ENCODE data around the gene MED16. TPM values are rescaled to one million over a fixed set of nuclear protein-coding genes. Genes with fewer than 3 reads are reported as not detected.

MED16 gene
- total and polyA plus RNA-seq, 2 of the 13 experiments (the other 11 are each of a cell fraction or from before 2014, with no cell fraction given): 13.3 to 14.8 TPM

- 0 out of 2 replicates have a peak, but pooled peaks have one; percentile 6 for TF ChIP-seq ARID5B (CRISPR knock-in tag; IDR thresholded peaks at IDR 0.05)
- 0 out of 2 replicates have a peak, but pooled peaks have one; percentile 47 for TF ChIP-seq ZNF350 (CRISPR knock-in tag; IDR thresholded peaks at IDR 0.05; ENCODE audit: borderline replicate concordance, low read depth)
- TF ChIP-seq ZSCAN29 (CRISPR knock-in tag; conservative IDR thresholded peaks at IDR 0.05): 0 out of 2 replicates have a peak, but pooled peaks have one; percentile 6
- TF ChIP-seq MTA1 (CRISPR knock-in tag; IDR thresholded peaks at IDR 0.05; ENCODE audit: borderline replicate concordance): no peak; the same call in 1 of the 2 replicates
- TF ChIP-seq KLF12 (CRISPR knock-in tag; IDR thresholded peaks at IDR 0.05; ENCODE audit: borderline replicate concordance): no peak
- peak; percentile 82; the same call in 1 of the 2 replicates for TF ChIP-seq KAT7 (CRISPR knock-in tag; IDR thresholded peaks at IDR 0.05; ENCODE audit: borderline replicate concordance)
- peak; percentile 100 for TF ChIP-seq ZNF629 (CRISPR knock-in tag; conservative IDR thresholded peaks at IDR 0.05)
- no peak for TF ChIP-seq LRRFIP1 (CRISPR knock-in tag; conservative IDR thresholded peaks at IDR 0.05)
- TF ChIP-seq ZBTB42 (CRISPR knock-in tag; IDR thresholded peaks at IDR 0.05): peak; percentile 83
- peak; percentile 83; the same call in 1 of the 2 replicates for TF ChIP-seq KDM5B (CRISPR knock-in tag; IDR thresholded peaks at IDR 0.05; ENCODE audit: borderline replicate concordance)
- 0 out of 2 replicates have a peak, but pooled peaks have one; percentile 11 for TF ChIP-seq ZBTB38 (CRISPR knock-in tag; IDR thresholded peaks at IDR 0.05)
- TF ChIP-seq ZSCAN25 (CRISPR knock-in tag; IDR thresholded peaks at IDR 0.05): peak; percentile 16; the same call in 1 of the 2 replicates
- no peak for TF ChIP-seq HNF1A (IDR thresholded peaks at IDR 0.05; ENCODE audit: low read depth)
- TF ChIP-seq HNF1A (CRISPR knock-in tag; IDR thresholded peaks at IDR 0.05; ENCODE audit: borderline replicate concordance): 0 out of 2 replicates have a peak, but pooled peaks have one; percentile 14
- TF ChIP-seq CEBPG (CRISPR knock-in tag; IDR thresholded peaks at IDR 0.05): peak; percentile 31; the same call in 1 of the 2 replicates
- no peak for TF ChIP-seq ZNF430 (CRISPR knock-in tag; IDR thresholded peaks at IDR 0.05)
- TF ChIP-seq PATZ1 (CRISPR knock-in tag; IDR thresholded peaks at IDR 0.05): peak; percentile 66; the same call in 1 of the 2 replicates
Measured at GRCh38 chr19:925087-925525, 32.1 kb upstream of the MED16 start (continued).
